GM06990 (cell line): ENCODE results near the gene TMEM35B.

Experiments
- DNase-seq: peaks from one replicate; pipeline ENCODE4 v3.0.0-alpha.2; 2011; ENCODE audit not compliant: insufficient read length; ENCODE audit errors: extremely low read depth
- H3K27me3 ChIP-seq: replicated peaks from 2 replicates; pipeline ENCODE4 v1.6.0; 2011; ENCODE audit warnings: low read length; ENCODE audit not compliant: control insufficient read depth, insufficient read depth
- H3K36me3 ChIP-seq: 2 replicates; pipeline ENCODE4 v1.5.1; 2011; ENCODE audit warnings: low read length; ENCODE audit not compliant: control insufficient read depth, insufficient read depth
- H3K4me3 ChIP-seq: replicated peaks from 2 replicates; pipeline ENCODE4 v1.5.1; 2011; ENCODE audit warnings: low read depth, mild to moderate bottlenecking, control low read depth, low read length
- CTCF ChIP-seq: IDR thresholded peaks from 2 replicates; pipeline ENCODE4 v1.5.1; 2011; ENCODE audit warnings: low read length, control low read depth, mild to moderate bottlenecking, inconsistent platforms; ENCODE audit not compliant: insufficient read depth, poor library complexity, severe bottlenecking

The TMEM35B gene

DNA sequence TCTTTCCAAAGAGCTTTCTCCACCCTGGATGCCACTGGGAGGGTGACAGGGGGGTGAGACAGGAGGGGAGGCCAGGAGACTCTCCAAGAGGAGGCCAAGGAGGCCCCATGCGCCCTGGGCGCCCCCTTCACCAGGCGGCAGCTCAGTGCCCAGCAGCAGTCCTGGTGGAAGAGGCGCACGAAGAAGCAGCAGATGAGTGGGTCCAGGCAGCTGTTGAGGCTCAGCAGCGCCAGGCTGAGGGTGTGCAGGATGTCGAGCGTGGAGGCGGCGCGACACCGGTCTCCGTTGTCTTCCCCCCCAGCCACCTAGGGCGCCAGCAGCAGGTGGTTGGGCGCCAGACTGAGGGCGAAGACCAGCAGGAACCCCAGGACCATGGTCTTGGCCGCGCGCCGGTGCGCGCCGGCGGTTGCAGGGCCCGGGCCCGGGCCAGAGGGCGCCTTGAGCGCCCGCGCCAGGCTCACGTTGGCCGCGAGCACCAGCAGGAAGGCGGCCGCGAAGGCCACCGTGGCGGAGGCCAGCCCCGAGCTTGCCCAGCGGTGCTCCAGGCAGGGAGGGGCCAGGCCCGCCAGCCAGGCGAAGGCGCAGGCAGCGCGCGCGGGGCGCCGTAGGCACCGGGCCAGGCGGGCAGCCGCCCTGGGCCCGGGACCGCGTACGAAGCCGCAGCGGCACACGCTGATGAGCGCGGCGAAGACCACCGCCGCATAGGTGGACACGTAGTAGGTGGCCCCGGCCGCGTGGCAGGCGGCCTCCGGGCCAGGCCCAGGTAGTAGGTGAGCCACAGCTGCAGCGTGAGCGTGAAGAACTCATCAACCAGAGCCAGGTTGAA lies 8.6 kb downstream of the TMEM35B start:
- no peak for TF ChIP-seq CTCF

DNA sequence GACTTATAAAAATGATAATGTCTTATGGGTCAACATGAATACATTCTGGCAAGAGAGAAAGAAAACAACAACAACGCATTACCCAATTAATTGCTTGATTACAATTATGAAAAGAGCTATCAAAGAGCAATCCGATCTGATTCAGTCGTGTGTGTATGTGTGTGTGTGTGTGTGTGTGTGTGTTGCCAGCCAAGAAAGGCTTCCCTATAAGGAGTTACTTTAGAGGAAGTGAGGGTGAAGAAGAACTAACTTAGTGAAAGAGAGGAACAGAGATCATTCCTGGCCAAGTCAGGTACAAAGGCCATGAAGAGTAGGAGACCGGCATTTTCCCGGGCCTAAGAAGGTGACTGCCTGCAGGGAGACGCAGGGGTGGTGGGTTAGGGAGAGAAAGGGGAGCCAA lies 9.4 kb downstream of the TMEM35B start:
- DNase-seq = no peak
- no peaks in the 10 kb centered on the region for H3K27me3 ChIP-seq
- no peaks in the 10 kb centered on the region; the same call in 1 of the 2 replicates for H3K36me3 ChIP-seq
- H3K4me3 ChIP-seq = no peak overlapping the region
- no peak for TF ChIP-seq CTCF

More for the DNA sequence above, 8.6 kb downstream of the TMEM35B start:
- Histone ChIP-seq H3K36me3 (no peaks in the 10 kb centered on the region; the same call in 1 of the 2 replicates), H3K27me3 (no peaks in the 10 kb centered on the region), H3K4me3 (no peak overlapping the region)
- DNase-seq = no peak

DNA sequence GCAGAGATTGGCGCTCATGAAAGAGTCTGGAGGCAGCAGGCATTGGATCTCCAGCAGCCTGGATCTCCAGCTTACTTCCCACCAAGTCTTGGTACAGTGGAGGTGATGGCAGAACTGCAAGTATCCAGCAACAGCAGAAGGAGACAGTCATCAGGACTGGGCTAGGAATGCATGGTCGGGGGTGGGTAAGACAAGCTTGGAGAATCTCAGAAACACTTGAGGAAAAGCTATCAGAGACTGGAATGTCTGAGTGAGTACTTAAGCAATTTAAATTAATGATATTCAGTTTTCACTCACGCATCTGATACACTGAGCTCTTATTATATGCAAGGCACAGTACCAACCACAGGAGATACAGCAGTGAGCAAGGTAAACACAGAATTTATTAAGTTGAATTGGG lies 9.8 kb downstream of the TMEM35B start:
- Histone ChIP-seq H3K36me3 (no peaks in the 10 kb centered on the region; the same call in 1 of the 2 replicates), H3K4me3 (no peak overlapping the region), H3K27me3 (no peaks in the 10 kb centered on the region)
- DNase-seq = no peak
- TF ChIP-seq CTCF = no peak

- no peak for TF ChIP-seq CTCF
- Histone ChIP-seq H3K27me3 (no peaks in the 10 kb centered on the region), H3K36me3 (no peaks in the 10 kb centered on the region; the same call in 1 of the 2 replicates), H3K4me3 (no peak overlapping the region)
- DNase-seq = no peak
Observed at GRCh38 chr1:34974626-34975025, 10.5 kb downstream of the TMEM35B start.

GRCh38 chr1:34973326-34973725 lies 11.8 kb downstream of the TMEM35B start:
- no peak overlapping the region for H3K4me3 ChIP-seq
- TF ChIP-seq CTCF = no peak
- H3K27me3 ChIP-seq = no peaks in the 10 kb centered on the region
- no peak for DNase-seq
- no peaks in the 10 kb centered on the region; the same call in 1 of the 2 replicates for H3K36me3 ChIP-seq

- Histone ChIP-seq H3K36me3 (no peaks in the 10 kb centered on the region), H3K4me3 (no peak overlapping the region), H3K27me3 (no peaks in the 10 kb centered on the region)
- no peak for TF ChIP-seq CTCF
- DNase-seq = no peak
Observed at GRCh38 chr1:34970829-34971228, 14.3 kb downstream of the TMEM35B start.
